HepG2 (cell line): ENCODE results near the gene CLEC10A. TPM values are rescaled to one million over a fixed set of nuclear protein-coding genes. Genes with fewer than 3 reads are reported as not detected.
A peak's percentile ranks its signal among the peaks of the same experiment; 100 is the strongest.

ENCODE experiments used
- ATF2 ChIP-seq: sonication (generic); formaldehyde crosslinking; IDR thresholded peaks from 2 replicates; pipeline ENCODE4 v1.4.0; 2020; ENCODE audit warnings: missing genetic modification reagents
- ATM ChIP-seq: fragments of 450-650 bp; IDR thresholded peaks from 2 replicates; pipeline ENCODE4 v1.7.1; 2017; ENCODE audit warnings: mild to moderate bottlenecking, borderline replicate concordance
- BRD4 ChIP-seq: sonication (generic); formaldehyde crosslinking; IDR thresholded peaks from 2 replicates; pipeline ENCODE4 v1.4.0; 2020; ENCODE audit warnings: missing genetic modification reagents
- CBFB ChIP-seq: sonication (generic); formaldehyde crosslinking; IDR thresholded peaks from 2 replicates; pipeline ENCODE4 v1.4.0; 2020; ENCODE audit warnings: missing genetic modification reagents
- ESRRA ChIP-seq: sonication (generic); formaldehyde crosslinking; IDR thresholded peaks from 2 replicates; pipeline ENCODE4 v1.5.1; 2020; ENCODE audit warnings: mild to moderate bottlenecking, low read depth, missing genetic modification reagents
- GABPA ChIP-seq, 2 experiments: IDR thresholded peaks; 2 replicates each; pipeline ENCODE4 v1.6.1; 2011 to 2016; ENCODE audit warnings: low read depth in 2 of 2, low read length in 1 of 2, missing biosample characterization in 1 of 2, missing genetic modification characterization in 1 of 2
- GATAD2A ChIP-seq: IDR thresholded peaks from 2 replicates; pipeline ENCODE4 v1.6.1; 2016
- NONO ChIP-seq, 2 experiments: fragments of 450-650 bp in 1 of 2; sonication (generic) in 1 of 2; formaldehyde crosslinking in 1 of 2; IDR thresholded peaks in 1 of 2; conservative IDR thresholded peaks in 1 of 2; 2 replicates each; pipeline versions ENCODE4 v1.6.1 to v1.8.0; 2017 to 2022; ENCODE audit warnings: mild to moderate bottlenecking in 1 of 2, missing genetic modification reagents in 1 of 2, moderate library complexity in 1 of 2
- NR2F2 ChIP-seq: IDR thresholded peaks from 2 replicates; pipeline ENCODE4 v1.6.1; 2012; ENCODE audit warnings: low read depth, inconsistent platforms, borderline replicate concordance
- PAXIP1 ChIP-seq: sonication (generic); formaldehyde crosslinking; conservative IDR thresholded peaks from 2 replicates; pipeline ENCODE4 v1.4.0; 2020; ENCODE audit warnings: mild to moderate bottlenecking, missing genetic modification reagents, moderate library complexity
- PCBP1 ChIP-seq: fragments of 200-400 bp; formaldehyde crosslinking; IDR thresholded peaks from 2 replicates; pipeline ENCODE4 v1.6.1; 2017; ENCODE audit warnings: mild to moderate bottlenecking, low read depth, low read length, borderline replicate concordance
- RXRA ChIP-seq: sonication (generic); formaldehyde crosslinking; IDR thresholded peaks from 2 replicates; pipeline ENCODE4 v1.5.1; 2020; ENCODE audit warnings: missing genetic modification reagents
- SOX6 ChIP-seq, 2 experiments: fragments of 450-650 bp in 1 of 2; sonication (generic) in 1 of 2; formaldehyde crosslinking in 1 of 2; IDR thresholded peaks; 2 replicates each; pipeline versions ENCODE4 v1.4.0 to v1.6.1; 2017 to 2020; ENCODE audit warnings: antibody characterized with exemption in 1 of 2, mild to moderate bottlenecking in 1 of 2, missing genetic modification reagents in 1 of 2
- TFDP2 ChIP-seq: sonication (generic); formaldehyde crosslinking; IDR thresholded peaks from 2 replicates; pipeline ENCODE4 v1.4.0; 2020; ENCODE audit warnings: missing genetic modification reagents
- TGIF2 ChIP-seq: IDR thresholded peaks from 2 replicates; pipeline ENCODE4 v1.6.1; 2016; ENCODE audit warnings: control low read depth, missing compliant biosample characterization
- ZNF317 ChIP-seq: sonication (generic); formaldehyde crosslinking; IDR thresholded peaks from 2 replicates; pipeline ENCODE4 v1.5.0; 2020; ENCODE audit warnings: mild to moderate bottlenecking, missing genetic modification reagents
- polyA plus RNA-seq, 8 experiments: library from polyadenylated mRNA; depleted of rRNA in 3 of 8; stranded (reverse) in 7 of 8; unstranded in 1 of 8; fragments of >200 nt; fragmentation: Illumina TruSeq in 4 of 8; extraction: Trizol in 4 of 8; gene quantifications; 2 replicates each; pipeline versions ENCODE4 v1.2.1 to v1.2.3, GENCODE V29; 2011 to 2016; ENCODE audit warnings: low read depth in 4 of 8, missing spikeins in 1 of 8, mixed read lengths in 1 of 8; ENCODE audit not compliant: insufficient read depth in 1 of 8
- total RNA-seq, 5 experiments: library from RNA; depleted of rRNA; stranded (reverse); fragments of >200 nt; fragmentation: Illumina TruSeq; extraction: Trizol; gene quantifications; 2 replicates each; pipeline ENCODE4 v1.2.3, GENCODE V29; 2016; ENCODE audit warnings: low read depth in 1 of 5
- TF ChIP-seq, protein P1 (sequence below), 2 experiments: sonication (generic) in 1 of 2; formaldehyde crosslinking in 1 of 2; IDR thresholded peaks; 2 replicates each; pipeline versions ENCODE4 v1.4.0 to v1.6.1; 2016 to 2020; ENCODE audit warnings: borderline replicate concordance in 1 of 2, low read depth in 1 of 2, mild to moderate bottlenecking in 1 of 2, missing genetic modification reagents in 1 of 2

The CLEC10A gene
- total and polyA plus RNA-seq, 2 of the 13 experiments (the other 11 are each of a cell fraction or from before 2014, with no cell fraction given), result 0.33 TPM; not detected in 1

GRCh38 chr17:7114241-7114874 is 34.3 kb upstream of the CLEC10A start, which contains the start of gene ASGR2 (continued):
- TF ChIP-seq, protein P1, sequence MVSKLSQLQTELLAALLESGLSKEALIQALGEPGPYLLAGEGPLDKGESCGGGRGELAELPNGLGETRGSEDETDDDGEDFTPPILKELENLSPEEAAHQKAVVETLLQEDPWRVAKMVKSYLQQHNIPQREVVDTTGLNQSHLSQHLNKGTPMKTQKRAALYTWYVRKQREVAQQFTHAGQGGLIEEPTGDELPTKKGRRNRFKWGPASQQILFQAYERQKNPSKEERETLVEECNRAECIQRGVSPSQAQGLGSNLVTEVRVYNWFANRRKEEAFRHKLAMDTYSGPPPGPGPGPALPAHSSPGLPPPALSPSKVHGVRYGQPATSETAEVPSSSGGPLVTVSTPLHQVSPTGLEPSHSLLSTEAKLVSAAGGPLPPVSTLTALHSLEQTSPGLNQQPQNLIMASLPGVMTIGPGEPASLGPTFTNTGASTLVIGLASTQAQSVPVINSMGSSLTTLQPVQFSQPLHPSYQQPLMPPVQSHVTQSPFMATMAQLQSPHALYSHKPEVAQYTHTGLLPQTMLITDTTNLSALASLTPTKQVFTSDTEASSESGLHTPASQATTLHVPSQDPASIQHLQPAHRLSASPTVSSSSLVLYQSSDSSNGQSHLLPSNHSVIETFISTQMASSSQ (IDR thresholded peaks at IDR 0.05; ENCODE audit: low read depth), result 0 out of 2 replicates have a peak, but pooled peaks have one; percentile 49
- TF ChIP-seq, protein P1 (CRISPR knock-in tag; IDR thresholded peaks at IDR 0.05; ENCODE audit: borderline replicate concordance), result peak; percentile 82; the same call in 1 of the 2 replicates
- TF ChIP-seq ZNF317 (CRISPR knock-in tag), result peak; percentile 59; the same call in 1 of the 2 replicates
- TF ChIP-seq RXRA (CRISPR knock-in tag), result peak; percentile 57
- TF ChIP-seq TFDP2 (CRISPR knock-in tag), result no peak
- no peak for TF ChIP-seq GABPA (IDR thresholded peaks at IDR 0.05; ENCODE audit: low read depth, low read length)
- peak; percentile 30; the same call in 1 of the 2 replicates for TF ChIP-seq GABPA (CRISPR knock-in tag; IDR thresholded peaks at IDR 0.05; ENCODE audit: low read depth)
- peak; percentile 35; the same call in 1 of the 2 replicates for TF ChIP-seq ESRRA
- TF ChIP-seq CBFB (CRISPR knock-in tag), result no peak; the same call in 1 of the 2 replicates
- TF ChIP-seq PCBP1, result peak; percentile 83; the same call in 1 of the 2 replicates
- TF ChIP-seq ATF2 (CRISPR knock-in tag), result peak; percentile 55; the same call in 1 of the 2 replicates
- peak; percentile 88 for TF ChIP-seq GATAD2A
- TF ChIP-seq PAXIP1 (CRISPR knock-in tag), result peak; percentile 99
- no peak for TF ChIP-seq SOX6 (IDR thresholded peaks at IDR 0.05)
- TF ChIP-seq SOX6 (CRISPR knock-in tag; IDR thresholded peaks at IDR 0.05), result peak; percentile 84
- TF ChIP-seq TGIF2 (CRISPR knock-in tag), result peak; percentile 11; the same call in 1 of the 2 replicates
- TF ChIP-seq NONO (IDR thresholded peaks at IDR 0.05), result no peak
- TF ChIP-seq NONO (CRISPR knock-in tag; conservative IDR thresholded peaks at IDR 0.05), result peak; percentile 94
- TF ChIP-seq BRD4 (CRISPR knock-in tag), result peak; percentile 74; the same call in 1 of the 2 replicates
- TF ChIP-seq NR2F2, result peak; percentile 82; the same call in 1 of the 2 replicates
- TF ChIP-seq ATM, result no peak
